HCT116 (cell line): ENCODE results near the gene CYBB. TPM values are rescaled to one million over a fixed set of nuclear protein-coding genes. Genes with fewer than 3 reads are reported as not detected.

Source experiments
- ATAC-seq: fragments of 200-7000 bp; cut with Tn5 transposase; 2 replicates; pipeline ENCODE4 v1.9.1; 2020; ENCODE audit warnings: mild to moderate bottlenecking, moderate library complexity
- BruUV-seq: library from RNA; stranded (reverse); fragments of 400-500 nt; replicated peaks from 2 replicates; lab custom pipeline; 2021; lab: Mats Ljungman, UMichigan
- CTCF ChIA-PET: fragments of 300-600 bp; sonication (Branson Sonifier 250); formaldehyde crosslinking; loops from one replicate; lab custom pipeline; 2021; ENCODE audit warnings: antibody characterized with exemption; lab: Charles Lee
- POLR2A ChIA-PET: fragments of 300-600, 350-600 bp; sonication (Branson Sonifier 250); formaldehyde crosslinking; loops from one replicate; lab custom pipeline; 2021; ENCODE audit warnings: antibody characterized with exemption; lab: Charles Lee
- RAD21 ChIA-PET, 2 experiments: fragments of 300-600 bp; sonication (Branson Sonifier 250); formaldehyde crosslinking; loops; one replicate each; lab custom pipeline; 2023; ENCODE audit warnings: low total read pairs in 2 of 2; ENCODE audit not compliant: uncharacterized antibody in 2 of 2, unreplicated experiment in 2 of 2, low non-redundant PET in 1 of 2; lab: Charles Lee
- DNase-seq: peaks from one replicate; pipeline ENCODE4 v3.0.0-alpha.2; 2010; ENCODE audit warnings: low read depth, low spot score
- H2AFZ ChIP-seq: fragments of 200-600 bp; shearing (Covaris generic), sonication (generic); 2 replicates; pipeline ENCODE4 v1.6.1; 2017; ENCODE audit warnings: low read depth, mixed run types, mixed read lengths, antibody characterized with exemption, low read length; ENCODE audit not compliant: poor library complexity, severe bottlenecking
- H3K27ac ChIP-seq: 2 replicates; pipeline ENCODE4 v1.5.1; 2012; ENCODE audit warnings: low read depth, low read length
- H3K27me3 ChIP-seq: fragments of 200-600 bp; sonication (generic); 2 replicates; pipeline ENCODE4 v1.6.1; 2016; ENCODE audit warnings: mixed run types, low read length, mixed read lengths; ENCODE audit not compliant: insufficient read depth
- H3K36me3 ChIP-seq, 2 experiments: fragments of 200-500 bp in 1 of 2; fragments of 200-600 bp in 1 of 2; sonication (Bioruptor generic) in 1 of 2; sonication (generic) in 1 of 2; 2 replicates each; pipeline versions ENCODE4 v1.5.1 to v1.6.1; 2014 to 2016; ENCODE audit warnings: low read length in 2 of 2, inconsistent platforms in 1 of 2, mixed read lengths in 1 of 2, mixed run types in 1 of 2; ENCODE audit not compliant: insufficient read depth in 2 of 2, control insufficient read depth in 1 of 2
- H3K4me1 ChIP-seq, 2 experiments: fragments of 200-600 bp in 1 of 2; sonication (generic) in 1 of 2; 2 replicates each; pipeline versions ENCODE4 v1.5.1 to v1.6.1; 2012 to 2017; ENCODE audit warnings: low read length in 2 of 2, inconsistent platforms in 1 of 2, mild to moderate bottlenecking in 1 of 2, mixed read lengths in 1 of 2, mixed run types in 1 of 2, moderate library complexity in 1 of 2; ENCODE audit not compliant: insufficient read depth in 2 of 2, control insufficient read depth in 1 of 2
- H3K4me2 ChIP-seq: fragments of 200-600 bp; sonication (generic); 2 replicates; pipeline ENCODE4 v1.6.1; 2017; ENCODE audit warnings: mixed run types, low read length, mixed read lengths
- H3K4me3 ChIP-seq, 2 experiments: fragments of 200-600 bp in 1 of 2; sonication (generic) in 1 of 2; replicated peaks in 1 of 2; 2 replicates each; pipeline ENCODE4 v1.5.1; 2011 to 2016; ENCODE audit warnings: low read length in 2 of 2, control low read depth in 1 of 2, low read depth in 1 of 2, mild to moderate bottlenecking in 1 of 2, mixed read lengths in 1 of 2, mixed run types in 1 of 2
- H3K79me2 ChIP-seq: fragments of 200-600 bp; sonication (generic); 2 replicates; pipeline ENCODE4 v1.6.1; 2017; ENCODE audit warnings: mild to moderate bottlenecking, mixed run types, low read length, moderate library complexity, mixed read lengths; ENCODE audit not compliant: insufficient read depth
- H3K9ac ChIP-seq: fragments of 200-600 bp; sonication (generic); 2 replicates; pipeline ENCODE4 v1.6.1; 2016; ENCODE audit warnings: low read length, mixed read lengths
- H3K9me2 ChIP-seq: fragments of 200-600 bp; sonication (generic), shearing (Covaris generic); 2 replicates; pipeline ENCODE4 v1.6.1; 2017; ENCODE audit warnings: mixed run types, mild to moderate bottlenecking, moderate library complexity; ENCODE audit not compliant: insufficient read depth
- H3K9me3 ChIP-seq, 2 experiments: fragments of 200-500 bp in 1 of 2; fragments of 200-600 bp in 1 of 2; sonication (Bioruptor generic) in 1 of 2; sonication (generic) in 1 of 2; 2 replicates each; pipeline ENCODE4 v1.6.1; 2014 to 2017; ENCODE audit warnings: low read length in 2 of 2, mixed read lengths in 2 of 2, inconsistent platforms in 1 of 2, low read depth in 1 of 2, mild to moderate bottlenecking in 1 of 2, mixed run types in 1 of 2, moderate library complexity in 1 of 2; ENCODE audit not compliant: control insufficient read depth in 1 of 2, insufficient read depth in 1 of 2
- H4K20me1 ChIP-seq: fragments of 200-600 bp; sonication (generic), shearing (Covaris generic); 2 replicates; pipeline ENCODE4 v1.6.1; 2017; ENCODE audit warnings: mixed run types, mild to moderate bottlenecking, moderate library complexity; ENCODE audit not compliant: insufficient read depth
- CEBPB ChIP-seq: IDR thresholded peaks from 2 replicates; pipeline ENCODE4 v1.6.1; 2012; ENCODE audit warnings: low read depth
- EGR1 ChIP-seq: IDR thresholded peaks from 2 replicates; pipeline ENCODE4 v1.6.1; 2012; ENCODE audit warnings: low read depth
- EZH2phosphoT487 ChIP-seq: fragments of 200-600 bp; IDR thresholded peaks from 2 replicates; pipeline ENCODE4 v1.6.1; 2018; ENCODE audit warnings: antibody characterized with exemption, borderline replicate concordance
- REST ChIP-seq: IDR thresholded peaks from 2 replicates; pipeline ENCODE4 v1.6.1; 2012; ENCODE audit warnings: low read depth
- SIN3A ChIP-seq: IDR thresholded peaks from 2 replicates; pipeline ENCODE4 v1.6.1; 2012; ENCODE audit warnings: low read depth
- SP1 ChIP-seq: IDR thresholded peaks from 2 replicates; pipeline ENCODE4 v1.6.1; 2012; ENCODE audit warnings: low read depth
- SRF ChIP-seq: IDR thresholded peaks from 2 replicates; pipeline ENCODE4 v1.6.1; 2012; ENCODE audit warnings: low read depth
- ZFX ChIP-seq: fragments of 450-650 bp; IDR thresholded peaks from 2 replicates; pipeline ENCODE4 v1.6.1; 2017
- intact Hi-C: fragments of 100-400 bp; cut with micrococcal nuclease; formaldehyde crosslinking; loops from 2 replicates; pipeline ENCODE4 v1.10.0; 2022
- total RNA-seq: library from RNA; stranded (reverse); gene quantifications from one replicate; pipeline ENCODE4 v1.2.1, GENCODE V29; 2021; ENCODE audit not compliant: unreplicated experiment
- TF ChIP-seq, protein P1 (sequence below), 3 experiments: fragments of 200-600 bp in 1 of 3; sonication (generic) in 1 of 3; IDR thresholded peaks in 2 of 3; conservative IDR thresholded peaks in 1 of 3; 2 replicates each; pipeline ENCODE4 v1.5.1; 2012 to 2017; ENCODE audit warnings: low read depth in 2 of 3, low read length in 2 of 3, antibody characterized with exemption in 1 of 3, borderline replicate concordance in 1 of 3, control low read depth in 1 of 3, mild to moderate bottlenecking in 1 of 3, mixed read lengths in 1 of 3, mixed run types in 1 of 3, moderate library complexity in 1 of 3; ENCODE audit not compliant: insufficient read depth in 1 of 3

The CYBB gene
- total RNA-seq, 1 experiment from 2014 or later = 0.59 TPM

DNA sequence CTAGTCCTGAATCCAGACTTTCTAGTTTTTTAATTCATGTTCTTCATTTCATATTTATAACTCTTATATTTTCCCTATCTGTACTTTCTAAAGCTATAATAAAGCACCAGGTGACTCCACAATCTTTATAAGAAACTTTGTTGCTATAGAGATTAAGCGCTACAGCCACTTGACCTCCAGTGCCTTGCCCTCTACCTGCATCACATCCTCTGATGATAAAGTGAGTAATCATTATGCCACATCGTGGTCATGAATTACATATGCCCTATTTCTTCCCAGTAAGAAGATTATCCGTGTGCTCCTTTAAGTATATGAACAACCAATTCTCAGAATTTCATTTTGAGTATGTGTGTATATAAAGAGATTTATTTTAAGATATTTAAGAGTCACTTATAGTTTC, 74.3 kb downstream of the CYBB start:
- no peaks in the 10 kb centered on the region for H3K4me1 ChIP-seq
- H3K27ac ChIP-seq = no peak overlapping the region
- H2AFZ ChIP-seq = no peak overlapping the region
- intact Hi-C loops = no loop called here
- DNase-seq (no peak), ATAC-seq (no peak)
- no TSS peak for BruUV-seq
- no peak overlapping the region for H3K4me2 ChIP-seq
- no peaks in the 10 kb centered on the region for H3K36me3 ChIP-seq
- no peak overlapping the region for H3K4me3 ChIP-seq
- ChIA-PET CTCF (no interaction called here), RAD21 (no interaction called here), POLR2A (no interaction called here)
- TF ChIP-seq SP1 (no peak), EZH2phosphoT487 (no peak), REST (no peak), EGR1 (no peak)
- H3K9me2 ChIP-seq = no peaks in the 10 kb centered on the region
- H4K20me1 ChIP-seq = no peaks in the 10 kb centered on the region
- H3K9me3 ChIP-seq = no peaks in the 10 kb centered on the region
- H3K9ac ChIP-seq = no peak overlapping the region
- no peaks in the 10 kb centered on the region for H3K27me3 ChIP-seq
- no peaks in the 10 kb centered on the region for H3K79me2 ChIP-seq

- Histone ChIP-seq H4K20me1 (no peaks in the 10 kb centered on the region), H3K9me2 (no peaks in the 10 kb centered on the region), H3K36me3 (no peaks in the 10 kb centered on the region), H3K9me3 (no peaks in the 10 kb centered on the region), H2AFZ (no peak overlapping the region), H3K4me1 (no peaks in the 10 kb centered on the region), H3K4me3 (no peak overlapping the region), H3K4me2 (no peak overlapping the region), H3K79me2 (no peaks in the 10 kb centered on the region), H3K27ac (no peak overlapping the region), H3K9ac (no peak overlapping the region), H3K27me3 (no peaks in the 10 kb centered on the region)
- CTCF ChIA-PET = no interaction called here
- DNase-seq = no peak
- POLR2A ChIA-PET = no interaction called here
- RAD21 ChIA-PET = no interaction called here
- no TSS peak for BruUV-seq
- TF ChIP-seq SP1 (no peak), ZFX (no peak), REST (no peak), SIN3A (no peak), CEBPB (no peak), EZH2phosphoT487 (no peak), SRF (no peak)
- TF ChIP-seq, protein P1, sequence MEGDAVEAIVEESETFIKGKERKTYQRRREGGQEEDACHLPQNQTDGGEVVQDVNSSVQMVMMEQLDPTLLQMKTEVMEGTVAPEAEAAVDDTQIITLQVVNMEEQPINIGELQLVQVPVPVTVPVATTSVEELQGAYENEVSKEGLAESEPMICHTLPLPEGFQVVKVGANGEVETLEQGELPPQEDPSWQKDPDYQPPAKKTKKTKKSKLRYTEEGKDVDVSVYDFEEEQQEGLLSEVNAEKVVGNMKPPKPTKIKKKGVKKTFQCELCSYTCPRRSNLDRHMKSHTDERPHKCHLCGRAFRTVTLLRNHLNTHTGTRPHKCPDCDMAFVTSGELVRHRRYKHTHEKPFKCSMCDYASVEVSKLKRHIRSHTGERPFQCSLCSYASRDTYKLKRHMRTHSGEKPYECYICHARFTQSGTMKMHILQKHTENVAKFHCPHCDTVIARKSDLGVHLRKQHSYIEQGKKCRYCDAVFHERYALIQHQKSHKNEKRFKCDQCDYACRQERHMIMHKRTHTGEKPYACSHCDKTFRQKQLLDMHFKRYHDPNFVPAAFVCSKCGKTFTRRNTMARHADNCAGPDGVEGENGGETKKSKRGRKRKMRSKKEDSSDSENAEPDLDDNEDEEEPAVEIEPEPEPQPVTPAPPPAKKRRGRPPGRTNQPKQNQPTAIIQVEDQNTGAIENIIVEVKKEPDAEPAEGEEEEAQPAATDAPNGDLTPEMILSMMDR (IDR thresholded peaks at IDR 0.05 in 2 of 3, conservative IDR thresholded peaks at IDR 0.05 in 1 of 3; ENCODE audit: borderline replicate concordance in 1 of 3, insufficient read depth in 1 of 3, low read depth in 2 of 3, low read length in 2 of 3) = no peak
- intact Hi-C loops = no loop called here
- ATAC-seq = no peak
Measured at GRCh38 chrX:37854748-37855147, 74.9 kb downstream of the CYBB start.
